SU-DHL-6 (cell line): Measurements from ENCODE around the gene DPYSL5.

Source experiments
- EZH2phosphoT487 ChIP-seq: fragments of 200-600 bp; sonication (generic), shearing (Covaris generic); conservative IDR thresholded peaks from 2 replicates; pipeline ENCODE4 v1.6.1; 2018; ENCODE audit warnings: mild to moderate bottlenecking, antibody characterized with exemption, low read length, moderate library complexity, mixed read lengths
- TF ChIP-seq, protein P1 (sequence below): fragments of 200-600 bp; sonication (generic); IDR thresholded peaks from one replicate; pipeline ENCODE4 v1.5.1; 2017; ENCODE audit warnings: antibody characterized with exemption, mild to moderate bottlenecking, low read length, moderate library complexity; ENCODE audit not compliant: insufficient read depth, poor library complexity, severe bottlenecking

DNA sequence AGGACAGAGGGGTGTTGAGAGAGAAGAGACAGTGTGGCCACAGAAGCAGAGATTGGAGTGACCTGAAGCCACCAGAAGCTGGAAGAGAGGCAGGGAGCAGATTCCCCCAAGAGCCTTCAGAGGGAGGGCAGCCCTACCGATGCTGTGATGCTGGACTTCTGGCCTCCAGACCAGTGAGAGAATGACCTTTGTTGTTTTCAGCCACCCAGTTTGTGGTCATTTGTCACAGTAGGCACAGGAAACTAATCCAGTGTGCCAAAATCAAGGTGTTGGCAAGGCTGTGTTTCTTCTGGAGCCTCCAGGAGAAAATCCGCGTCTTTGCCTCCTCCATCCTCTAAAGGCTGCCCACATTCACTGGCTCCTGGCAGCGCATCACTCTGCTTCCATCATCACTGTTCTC, 137.9 kb downstream of the DPYSL5 start:
- TF ChIP-seq, protein P1, sequence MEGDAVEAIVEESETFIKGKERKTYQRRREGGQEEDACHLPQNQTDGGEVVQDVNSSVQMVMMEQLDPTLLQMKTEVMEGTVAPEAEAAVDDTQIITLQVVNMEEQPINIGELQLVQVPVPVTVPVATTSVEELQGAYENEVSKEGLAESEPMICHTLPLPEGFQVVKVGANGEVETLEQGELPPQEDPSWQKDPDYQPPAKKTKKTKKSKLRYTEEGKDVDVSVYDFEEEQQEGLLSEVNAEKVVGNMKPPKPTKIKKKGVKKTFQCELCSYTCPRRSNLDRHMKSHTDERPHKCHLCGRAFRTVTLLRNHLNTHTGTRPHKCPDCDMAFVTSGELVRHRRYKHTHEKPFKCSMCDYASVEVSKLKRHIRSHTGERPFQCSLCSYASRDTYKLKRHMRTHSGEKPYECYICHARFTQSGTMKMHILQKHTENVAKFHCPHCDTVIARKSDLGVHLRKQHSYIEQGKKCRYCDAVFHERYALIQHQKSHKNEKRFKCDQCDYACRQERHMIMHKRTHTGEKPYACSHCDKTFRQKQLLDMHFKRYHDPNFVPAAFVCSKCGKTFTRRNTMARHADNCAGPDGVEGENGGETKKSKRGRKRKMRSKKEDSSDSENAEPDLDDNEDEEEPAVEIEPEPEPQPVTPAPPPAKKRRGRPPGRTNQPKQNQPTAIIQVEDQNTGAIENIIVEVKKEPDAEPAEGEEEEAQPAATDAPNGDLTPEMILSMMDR = no peak
- no peak for TF ChIP-seq EZH2phosphoT487
